Activated T-helper 1 cell treated with anti-CD3 and anti-CD28 coated beads, Interleukin-12 subunit alpha, Interleukin-12 subunit beta, Interleukin-2, Interleukin-4 antibody, amounts not matched to agents 30 ng/mL and 10 ng/mL and 1 ng/mL, durations not matched to agents 14 hours and 24 hours and 36 hours (primary cell): ENCODE data around the gene PDE10A. TPM values are rescaled to one million over a fixed set of nuclear protein-coding genes. Genes with fewer than 3 reads are reported as not detected.

ENCODE experiments used
- DNase-seq: peaks from one replicate; pipeline ENCODE4 v3.0.0; 2021; ENCODE audit warnings: low spot score
- H3K27ac Mint-ChIP-seq: one replicate; pipeline ENCODE4 v1.8.0; 2021; ENCODE audit warnings: mild to moderate bottlenecking, mixed read lengths
- H3K27me3 Mint-ChIP-seq: one replicate; pipeline ENCODE4 v1.8.0; 2022; ENCODE audit warnings: mild to moderate bottlenecking, moderate library complexity, mixed read lengths; ENCODE audit not compliant: insufficient read depth
- H3K36me3 Mint-ChIP-seq: one replicate; pipeline ENCODE4 v1.8.0; 2021; ENCODE audit warnings: low read depth, mixed read lengths
- H3K4me1 Mint-ChIP-seq: one replicate; pipeline ENCODE4 v1.8.0; 2021; ENCODE audit warnings: low read depth, mixed read lengths
- H3K4me3 Mint-ChIP-seq: one replicate; pipeline ENCODE4 v1.8.0; 2021; ENCODE audit warnings: mild to moderate bottlenecking, moderate library complexity, mixed read lengths
- H3K9me3 Mint-ChIP-seq: one replicate; pipeline ENCODE4 v1.8.0; 2021; ENCODE audit warnings: mixed read lengths
- intact Hi-C: fragments of 100-400 bp; cut with micrococcal nuclease; formaldehyde crosslinking; loops from one replicate; pipeline ENCODE4 v1.15.1; 2024
- total RNA-seq: library from RNA; stranded (reverse); gene quantifications from 2 replicates; pipeline ENCODE4 v1.2.3, GENCODE V29; 2022

Gene PDE10A
- total RNA-seq, 1 donor from 2014 or later = not detected

GRCh38 chr6:165365371-165365770, 297.7 kb downstream of the PDE10A start:
- H3K4me3 Mint-ChIP-seq = no peak overlapping the region
- no peak overlapping the region for H3K27ac Mint-ChIP-seq
- intact Hi-C loops = no loop called here
- peaks cover 16% of the 10 kb centered on the region for H3K9me3 Mint-ChIP-seq
- H3K4me1 Mint-ChIP-seq = no peaks in the 10 kb centered on the region
- H3K36me3 Mint-ChIP-seq = no peaks in the 10 kb centered on the region
- DNase-seq = no peak
- H3K27me3 Mint-ChIP-seq = no peaks in the 10 kb centered on the region

GRCh38 chr6:165345700-165346099, 317.3 kb downstream of the PDE10A start:
- Mint-ChIP-seq H3K9me3 (peaks cover 21% of the 10 kb centered on the region), H3K4me3 (no peak overlapping the region), H3K4me1 (no peaks in the 10 kb centered on the region), H3K36me3 (no peaks in the 10 kb centered on the region), H3K27me3 (no peaks in the 10 kb centered on the region), H3K27ac (no peak overlapping the region)
- DNase-seq = no peak
- intact Hi-C loops = no loop called here

GRCh38 chr6:165340532-165340931, 322.5 kb downstream of the PDE10A start:
- Mint-ChIP-seq H3K4me1 (no peaks in the 10 kb centered on the region), H3K9me3 (peaks cover 4% of the 10 kb centered on the region), H3K27ac (no peak overlapping the region), H3K27me3 (no peaks in the 10 kb centered on the region), H3K36me3 (no peaks in the 10 kb centered on the region), H3K4me3 (no peak overlapping the region)
- no peak for DNase-seq
- intact Hi-C loops = no loop called here

- no peak for DNase-seq
- Mint-ChIP-seq H3K27me3 (no peaks in the 10 kb centered on the region), H3K36me3 (no peaks in the 10 kb centered on the region), H3K4me1 (no peaks in the 10 kb centered on the region), H3K27ac (no peak overlapping the region), H3K4me3 (no peak overlapping the region), H3K9me3 (peaks cover 22% of the 10 kb centered on the region)
- intact Hi-C loops = no loop called here
These were observed 337.4 kb downstream of the PDE10A start for GRCh38 chr6:165325609-165326008.

GRCh38 chr6:165321555-165322145, 341.4 kb downstream of the PDE10A start:
- intact Hi-C loops = no loop called here
- no peaks in the 10 kb centered on the region for H3K36me3 Mint-ChIP-seq
- no peaks in the 10 kb centered on the region for H3K27me3 Mint-ChIP-seq
- H3K9me3 Mint-ChIP-seq = peaks cover 27% of the 10 kb centered on the region
- DNase-seq = no peak
- no peaks in the 10 kb centered on the region for H3K4me1 Mint-ChIP-seq
- no peak overlapping the region for H3K27ac Mint-ChIP-seq
- H3K4me3 Mint-ChIP-seq = no peak overlapping the region

- no peak for DNase-seq
- Mint-ChIP-seq H3K27me3 (no peaks in the 10 kb centered on the region), H3K36me3 (no peaks in the 10 kb centered on the region), H3K27ac (no peak overlapping the region), H3K4me1 (no peaks in the 10 kb centered on the region), H3K4me3 (no peak overlapping the region), H3K9me3 (peaks cover 27% of the 10 kb centered on the region)
- intact Hi-C loops = no loop called here
These were observed 341.9 kb downstream of the PDE10A start for GRCh38 chr6:165321150-165321549.

- no peak overlapping the region for H3K27ac Mint-ChIP-seq
- intact Hi-C loops = no loop called here
- H3K4me1 Mint-ChIP-seq = no peaks in the 10 kb centered on the region
- H3K27me3 Mint-ChIP-seq = no peaks in the 10 kb centered on the region
- H3K4me3 Mint-ChIP-seq = no peak overlapping the region
- peaks cover 20% of the 10 kb centered on the region for H3K9me3 Mint-ChIP-seq
- no peak for DNase-seq
- no peaks in the 10 kb centered on the region for H3K36me3 Mint-ChIP-seq
These were observed 345.3 kb downstream of the PDE10A start for GRCh38 chr6:165317723-165318122.

GRCh38 chr6:165308926-165309731, 353.9 kb downstream of the PDE10A start, which contains the start of gene C6orf118:
TSS of gene C6orf118 (minus strand) at chr6:165309605. CDS start at chr6:165309586, 19 bp downstream.
- intact Hi-C loops = no loop called here
- no peak within 1 kb of the TSS for H3K4me3 Mint-ChIP-seq
- no peak within 1 kb of the TSS for H3K27ac Mint-ChIP-seq
- no peaks in the 10 kb centered on the region for H3K36me3 Mint-ChIP-seq
- no peaks in the 10 kb centered on the region for H3K4me1 Mint-ChIP-seq
- no peaks in the 10 kb centered on the region for H3K9me3 Mint-ChIP-seq
- no peaks in the 10 kb centered on the region for H3K27me3 Mint-ChIP-seq
- DNase-seq = no peak

- Mint-ChIP-seq H3K9me3 (no peaks in the 10 kb centered on the region), H3K36me3 (no peaks in the 10 kb centered on the region), H3K27me3 (no peaks in the 10 kb centered on the region)
These were observed 356.1 kb downstream of the PDE10A start for GRCh38 chr6:165306955-165307354.

GRCh38 chr6:165301372-165302246, 361.4 kb downstream of the PDE10A start:
- H3K36me3 Mint-ChIP-seq = no peaks in the 10 kb centered on the region
- no peaks in the 10 kb centered on the region for H3K4me1 Mint-ChIP-seq
- no peak for DNase-seq
- H3K9me3 Mint-ChIP-seq = no peaks in the 10 kb centered on the region
- no peaks in the 10 kb centered on the region for H3K27me3 Mint-ChIP-seq
- intact Hi-C loops = no loop called here
- no peak overlapping the region for H3K4me3 Mint-ChIP-seq
- no peak overlapping the region for H3K27ac Mint-ChIP-seq

More at GRCh38 chr6:165306955-165307354, 356.1 kb downstream of the PDE10A start:
- no peaks in the 10 kb centered on the region for H3K4me1 Mint-ChIP-seq
- intact Hi-C loops = no loop called here
- H3K4me3 Mint-ChIP-seq = no peak overlapping the region
- DNase-seq = no peak
- H3K27ac Mint-ChIP-seq = no peak overlapping the region

GRCh38 chr6:165300422-165300936, 362.6 kb downstream of the PDE10A start:
- Mint-ChIP-seq H3K4me1 (no peaks in the 10 kb centered on the region), H3K36me3 (no peaks in the 10 kb centered on the region), H3K4me3 (no peak overlapping the region), H3K9me3 (no peaks in the 10 kb centered on the region), H3K27me3 (no peaks in the 10 kb centered on the region), H3K27ac (no peak overlapping the region)
- intact Hi-C loops = no loop called here
- no peak for DNase-seq

- H3K36me3 Mint-ChIP-seq = no peaks in the 10 kb centered on the region
- intact Hi-C loops = no loop called here
- H3K4me1 Mint-ChIP-seq = no peaks in the 10 kb centered on the region
- no peak overlapping the region for H3K4me3 Mint-ChIP-seq
- no peaks in the 10 kb centered on the region for H3K9me3 Mint-ChIP-seq
- no peaks in the 10 kb centered on the region for H3K27me3 Mint-ChIP-seq
- H3K27ac Mint-ChIP-seq = no peak overlapping the region
- DNase-seq = no peak
These were observed 364.2 kb downstream of the PDE10A start for GRCh38 chr6:165298875-165299274.
